NCI-H1105 (cell line): ENCODE measurements around the gene ESRRA.

Experiments
- DNase-seq: peaks from one replicate; lab custom pipeline; 2025; lab: John Stamatoyannopoulos, UW

Gene ESRRA

GRCh38 chr11:64305075-64305690, at the start of gene ESRRA:
TSS of gene ESRRA (plus strand) at chr11:64305524. CDS start at chr11:64307180, 1,656 bp downstream.
- peak; percentile 100 for DNase-seq

GRCh38 chr11:64256300-64256699, 49.0 kb upstream of the ESRRA start:
- DNase-seq: no peak

GRCh38 chr11:64258356-64258755, 47.0 kb upstream of the ESRRA start:
- no peak for DNase-seq

- no peak for DNase-seq
These were observed 46.3 kb upstream of the ESRRA start for GRCh38 chr11:64258946-64259532.

GRCh38 chr11:64259533-64260067, 45.7 kb upstream of the ESRRA start:
- no peak for DNase-seq

GRCh38 chr11:64260147-64260708, 45.1 kb upstream of the ESRRA start:
- no peak for DNase-seq

GRCh38 chr11:64261556-64262080, 43.7 kb upstream of the ESRRA start:
- DNase-seq: no peak

- DNase-seq: no peak
These were observed 42.9 kb upstream of the ESRRA start for GRCh38 chr11:64262271-64263002.

GRCh38 chr11:64263021-64263946, 42.0 kb upstream of the ESRRA start:
- no peak for DNase-seq

GRCh38 chr11:64263947-64264317, 41.4 kb upstream of the ESRRA start:
- no peak for DNase-seq

- no peak for DNase-seq
These were observed 40.9 kb upstream of the ESRRA start for GRCh38 chr11:64264371-64264852.

- DNase-seq: no peak
These were observed 39.9 kb upstream of the ESRRA start for GRCh38 chr11:64265176-64266160.

- DNase-seq: no peak
These were observed 39.0 kb upstream of the ESRRA start for GRCh38 chr11:64266339-64266738.

- no peak for DNase-seq
These were observed 37.9 kb upstream of the ESRRA start for GRCh38 chr11:64267207-64267945.

- DNase-seq: peak; percentile 9
These were observed 37.1 kb upstream of the ESRRA start for GRCh38 chr11:64268025-64268892.

GRCh38 chr11:64268893-64269539, 36.3 kb upstream of the ESRRA start:
- no peak for DNase-seq

GRCh38 chr11:64269540-64270220, 35.6 kb upstream of the ESRRA start:
- peak; percentile 99 for DNase-seq
